Measurements from ENCODE around the gene ABCA7.

GRCh38 chr19:1051791-1052190 is 11.9 kb downstream of the ABCA7 start:
- TF ChIP-seq POLR2A (IDR thresholded peaks at IDR 0.05) (no peak), CTCF (IDR thresholded peaks at IDR 0.05) (no peak)

Measured in adrenal gland (tissue), 5 donors.